Naive thymus-derived CD4-positive, alpha-beta T cell (primary cell): ENCODE results near the gene STX3. TPM values are rescaled to one million over a fixed set of nuclear protein-coding genes. Genes with fewer than 3 reads are reported as not detected.
A peak's percentile ranks its signal among the peaks of the same experiment; 100 is the strongest.

Experiments
- ATAC-seq: fragments of 150-1000 bp; cut with Tn5 transposase; 2 replicates; pipeline ENCODE4 v1.10.0; 2021; ENCODE audit warnings: mild to moderate bottlenecking, moderate library complexity
- CTCF ChIA-PET: fragments of 350-600 bp; sonication (Branson Sonifier 250); formaldehyde crosslinking; loops from one replicate; lab custom pipeline; 2021; ENCODE audit warnings: antibody characterized with exemption; lab: Charles Lee
- POLR2A ChIA-PET: fragments of 350-600 bp; sonication (Branson Sonifier 250); formaldehyde crosslinking; loops from one replicate; lab custom pipeline; 2021; ENCODE audit warnings: antibody characterized with exemption, inconsistent platforms; lab: Charles Lee
- DNase-seq, 9 donors: peaks; one replicate each; pipeline versions ENCODE4 v3.0.0 to v3.0.0-alpha.2; 2020 to 2022; ENCODE audit warnings: mixed read lengths in 1 of 9
- H3K27ac ChIP-seq: one replicate; pipeline ENCODE4 v1.7.0; 2013; ENCODE audit warnings: mild to moderate bottlenecking, low read depth, low read length, moderate library complexity
- H3K27me3 ChIP-seq, 2 donors: one replicate each; pipeline ENCODE4 v1.7.0; 2013; ENCODE audit warnings: low read length in 2 of 2, mild to moderate bottlenecking in 2 of 2, moderate library complexity in 2 of 2; ENCODE audit not compliant: control insufficient read depth in 2 of 2, insufficient read depth in 2 of 2
- H3K36me3 ChIP-seq, 3 experiments: 1 replicate in 2 of 3; 2 replicates in 1 of 3; pipeline ENCODE4 v1.7.0; 2013; ENCODE audit warnings: low read length in 3 of 3, mild to moderate bottlenecking in 3 of 3, moderate library complexity in 1 of 3; ENCODE audit not compliant: insufficient read depth in 3 of 3, control insufficient read depth in 2 of 3
- H3K4me1 ChIP-seq, 2 donors: one replicate each; pipeline ENCODE4 v1.7.0; 2013; ENCODE audit warnings: low read length in 2 of 2, mild to moderate bottlenecking in 2 of 2, moderate library complexity in 1 of 2; ENCODE audit not compliant: control insufficient read depth in 2 of 2, insufficient read depth in 2 of 2
- H3K4me3 ChIP-seq: 2 replicates; pipeline ENCODE4 v1.7.0; 2013; ENCODE audit warnings: mild to moderate bottlenecking, low read length
- H3K9me3 ChIP-seq, 3 experiments: 1 replicate in 2 of 3; 2 replicates in 1 of 3; pipeline ENCODE4 v1.7.0; 2013; ENCODE audit warnings: low read length in 3 of 3; ENCODE audit not compliant: control insufficient read depth in 2 of 3
- H3K27ac Mint-ChIP-seq, 9 donors: one replicate each; pipeline ENCODE4 v1.8.0; 2020 to 2022; ENCODE audit warnings: mixed read lengths in 9 of 9, mild to moderate bottlenecking in 8 of 9, moderate library complexity in 5 of 9, inconsistent platforms in 2 of 9
- H3K27me3 Mint-ChIP-seq, 5 donors: one replicate each; pipeline ENCODE4 v1.8.0; 2021 to 2022; ENCODE audit warnings: mixed read lengths in 5 of 5, mild to moderate bottlenecking in 1 of 5
- H3K36me3 Mint-ChIP-seq, 5 donors: one replicate each; pipeline ENCODE4 v1.8.0; 2020 to 2022; ENCODE audit warnings: mixed read lengths in 5 of 5, mild to moderate bottlenecking in 3 of 5, inconsistent platforms in 1 of 5
- H3K4me1 Mint-ChIP-seq, 7 donors: one replicate each; pipeline ENCODE4 v1.8.0; 2020 to 2022; ENCODE audit warnings: mixed read lengths in 7 of 7, mild to moderate bottlenecking in 3 of 7, inconsistent platforms in 1 of 7
- H3K4me3 Mint-ChIP-seq, 10 donors: one replicate each; pipeline ENCODE4 v1.8.0; 2020 to 2022; ENCODE audit warnings: mild to moderate bottlenecking in 10 of 10, mixed read lengths in 10 of 10, moderate library complexity in 6 of 10, inconsistent platforms in 2 of 10
- H3K9me3 Mint-ChIP-seq, 11 donors: one replicate each; pipeline ENCODE4 v1.8.0; 2020 to 2022; ENCODE audit warnings: mixed read lengths in 11 of 11, mild to moderate bottlenecking in 4 of 11, inconsistent platforms in 1 of 11, moderate library complexity in 1 of 11
- intact Hi-C, 2 donors: fragments of 100-400 bp; cut with micrococcal nuclease; formaldehyde crosslinking; loops; one replicate each; pipeline ENCODE4 v1.15.1; 2023
- polyA plus RNA-seq, 2 donors: library from polyadenylated mRNA; unstranded; fragments of 300-500 nt; fragmentation: Illumina TruSeq; gene quantifications; one replicate each; pipeline ENCODE4 v1.2.3, GENCODE V29; 2021
- total RNA-seq, 6 experiments: library from RNA in 5 of 6; stranded (reverse) in 5 of 6; gene quantifications; 1 replicate in 5 of 6; 2 replicates in 1 of 6; pipeline ENCODE4 v1.2.3 and lab custom pipeline; 2021 to 2026

The STX3 gene
- total and polyA plus RNA-seq, 7 experiments from 2014 or later = 3.5 to 67.4 (median 10.7) TPM

DNA sequence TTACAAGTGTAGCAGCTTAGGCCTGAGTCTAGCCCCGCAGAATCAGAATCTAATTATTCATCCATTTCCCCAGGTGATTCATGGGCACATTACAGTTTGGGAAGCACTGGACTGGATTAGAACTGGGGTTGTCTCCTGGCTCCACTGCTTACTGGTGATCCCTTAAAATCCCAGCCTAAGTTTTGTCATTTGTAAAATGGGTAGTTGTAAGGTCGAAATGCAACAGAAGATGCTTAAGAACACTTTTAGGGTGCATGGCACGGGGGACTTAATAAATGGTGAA is 1.3 kb downstream of the STX3 start:
- peaks cover 0 to 15% (median 0%) of the 10 kb centered on the region in 5 donors for H3K27me3 Mint-ChIP-seq
- peak overlapping the region in 3 of 9 donors; percentile 46 to 69 (median 66) for H3K27ac Mint-ChIP-seq
- peaks cover 0 to 15% (median 0%) of the 10 kb centered on the region in 5 donors for H3K36me3 Mint-ChIP-seq
- Histone ChIP-seq H3K4me3 (no peak overlapping the region), H3K27ac (no peak overlapping the region), H3K36me3 (no peaks in the 10 kb centered on the region), H3K9me3 (no peaks in the 10 kb centered on the region), H3K4me1 (peaks cover 8 to 12% of the 10 kb centered on the region in 2 donors), H3K27me3 (no peaks in the 10 kb centered on the region)
- no peak for DNase-seq
- H3K4me3 Mint-ChIP-seq = peak overlapping the region; percentile 79 to 96 (median 86)
- ChIA-PET POLR2A (interaction anchor here (1.0 to 4.0 kb wide), 3 partner anchors 10 to 46 kb away, joined by 3 to 24 read pairs (median 11); no protein-coding TSS in a partner anchor), CTCF (interaction anchor here (0.5 to 5.5 kb wide), 7 partner anchors 9 to 88 kb away, joined by 3 to 79 read pairs (median 3); partner anchors contain the start of genes MRPL16 and PATL1)
- H3K9me3 Mint-ChIP-seq = no peaks in the 10 kb centered on the region
- no peak for ATAC-seq
- peaks cover 11 to 47% (median 23%) of the 10 kb centered on the region in 7 donors for H3K4me1 Mint-ChIP-seq
- intact Hi-C loops = loop anchor here (2.0 to 10.0 kb wide), 3 partner anchors 86 to 612 kb away; partner anchors contain the start of genes DTX4 (in 1 of the 2) and FAM111A (in 1 of the 2)

DNA sequence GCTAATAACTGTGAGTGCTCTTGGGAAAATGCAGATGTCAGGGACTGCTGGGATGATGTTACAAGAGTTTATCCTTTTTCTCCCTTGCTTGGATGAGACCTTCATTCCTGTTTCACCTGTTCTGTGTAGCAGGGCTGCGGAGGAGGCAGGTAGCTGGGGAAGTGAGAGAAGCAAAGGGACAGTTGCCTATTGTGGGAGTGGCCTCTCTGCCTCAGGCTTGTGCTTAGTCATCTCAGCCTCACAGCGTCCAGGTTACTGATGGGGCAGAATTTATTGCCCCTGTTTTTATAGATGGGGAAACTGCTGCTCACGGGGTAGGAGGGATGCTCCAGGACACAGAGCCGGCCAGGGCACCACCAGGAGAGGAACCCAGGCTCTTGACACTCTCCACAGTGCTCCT is 1.7 kb downstream of the STX3 start:
- ChIA-PET POLR2A (interaction anchor here (2.7 kb wide), 1 partner anchor 16 kb away, joined by 11 read pairs; no protein-coding TSS in a partner anchor), CTCF (interaction anchor here (0.5 to 5.5 kb wide), 6 partner anchors 9 to 54 kb away, joined by 3 to 79 read pairs (median 10); partner anchors contain the start of gene MRPL16)
- no peak overlapping the region for H3K4me3 ChIP-seq
- H3K27ac Mint-ChIP-seq = peak overlapping the region in 3 of 9 donors; percentile 46 to 74 (median 69)
- intact Hi-C loops = loop anchor here (2.0 to 10.0 kb wide), 3 partner anchors 86 to 612 kb away; partner anchors contain the start of genes DTX4 (in 1 of the 2) and FAM111A (in 1 of the 2)
- peaks cover 0 to 15% (median 0%) of the 10 kb centered on the region in 5 donors for H3K27me3 Mint-ChIP-seq
- peak overlapping the region in 8 of 10 donors; percentile 79 to 90 (median 86) for H3K4me3 Mint-ChIP-seq
- DNase-seq (no peak), ATAC-seq (no peak)
- H3K27ac ChIP-seq = no peak overlapping the region
- no peaks in the 10 kb centered on the region for H3K9me3 Mint-ChIP-seq
- H3K36me3 Mint-ChIP-seq = peaks cover 0 to 15% (median 0%) of the 10 kb centered on the region in 5 donors
- H3K36me3 ChIP-seq = no peaks in the 10 kb centered on the region
- peaks cover 8 to 12% of the 10 kb centered on the region in 2 donors for H3K4me1 ChIP-seq
- no peaks in the 10 kb centered on the region for H3K9me3 ChIP-seq
- H3K27me3 ChIP-seq = no peaks in the 10 kb centered on the region
- H3K4me1 Mint-ChIP-seq = peaks cover 11 to 48% (median 23%) of the 10 kb centered on the region in 7 donors

DNA sequence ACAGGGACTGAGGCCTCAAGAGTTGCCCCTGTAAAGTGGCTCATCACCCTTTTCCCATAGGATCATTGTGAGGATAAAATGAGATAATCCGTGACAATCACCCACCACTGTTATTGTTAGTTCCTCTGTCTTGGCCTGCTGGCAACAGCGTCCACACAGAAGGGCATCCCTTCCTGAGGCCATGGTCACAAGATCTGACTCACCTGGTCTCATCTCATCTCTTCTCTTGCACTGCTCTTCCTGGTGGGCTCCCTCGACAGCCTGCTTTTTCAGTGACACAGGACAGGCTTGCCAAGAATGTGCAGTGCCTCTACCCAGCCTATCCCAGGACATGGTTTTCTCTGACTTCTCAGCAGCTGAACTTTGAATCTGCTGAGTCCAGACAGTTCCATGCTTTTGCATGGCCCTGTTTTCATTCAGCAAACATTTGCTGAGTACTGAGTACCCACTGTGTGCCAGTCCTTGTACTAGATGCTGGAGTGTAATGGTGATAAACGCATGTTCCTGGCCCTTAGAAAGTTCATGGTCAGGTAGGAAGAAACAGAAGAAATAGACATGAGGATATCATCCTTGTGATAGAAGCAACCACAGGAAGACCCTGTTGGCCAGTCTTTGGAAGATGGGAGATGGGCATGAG is 3.3 kb downstream of the STX3 start:
- Histone ChIP-seq H3K27me3 (no peaks in the 10 kb centered on the region), H3K9me3 (no peaks in the 10 kb centered on the region), H3K4me3 (no peak overlapping the region), H3K27ac (no peak overlapping the region), H3K4me1 (peaks cover 8 to 12% of the 10 kb centered on the region in 2 donors), H3K36me3 (no peaks in the 10 kb centered on the region)
- Mint-ChIP-seq H3K4me1 (peaks cover 11 to 53% (median 24%) of the 10 kb centered on the region in 7 donors), H3K9me3 (no peaks in the 10 kb centered on the region), H3K27ac (no peak overlapping the region), H3K4me3 (peak overlapping the region in 2 of 10 donors; percentile 2 to 33), H3K27me3 (peaks cover 0 to 15% (median 0%) of the 10 kb centered on the region in 5 donors), H3K36me3 (peaks cover 0 to 22% (median 0%) of the 10 kb centered on the region in 5 donors)
- intact Hi-C loops = loop anchor here in 1 of 2 donors (5.0 to 10.0 kb wide), 2 partner anchors 586 to 614 kb away; partner anchors contain the start of genes DTX4 and FAM111A
- ATAC-seq = no peak
- ChIA-PET POLR2A (interaction anchor here (0.7 kb wide), 1 partner anchor 89 kb away, joined by 4 read pairs; the partner anchor contains the start of gene PATL1), CTCF (no interaction called here)
- no peak for DNase-seq

DNA sequence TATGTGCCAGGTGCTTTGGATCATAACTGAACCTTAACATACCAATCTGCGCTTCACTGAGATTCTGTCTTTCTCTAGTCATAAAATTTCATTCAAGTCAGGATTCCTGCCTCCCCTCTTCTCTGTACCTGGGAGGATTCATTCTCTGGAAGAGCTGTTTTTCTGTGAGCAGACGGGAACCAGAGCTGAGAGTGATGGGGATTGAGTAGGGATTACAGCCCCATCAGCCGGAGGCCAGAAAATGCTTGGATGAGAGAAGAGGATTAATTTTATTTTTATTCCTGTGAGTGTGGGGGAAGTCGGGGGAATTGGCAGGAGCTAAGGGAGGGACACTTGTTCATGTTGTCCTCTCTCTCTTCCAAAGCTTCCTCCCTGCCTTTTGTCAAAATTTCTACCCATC is 4.7 kb downstream of the STX3 start:
- Mint-ChIP-seq H3K9me3 (no peaks in the 10 kb centered on the region), H3K27ac (no peak overlapping the region), H3K27me3 (peaks cover 0 to 12% (median 0%) of the 10 kb centered on the region in 5 donors), H3K36me3 (peaks cover 0 to 22% (median 0%) of the 10 kb centered on the region in 5 donors), H3K4me3 (no peak overlapping the region), H3K4me1 (peaks cover 2 to 52% (median 20%) of the 10 kb centered on the region in 7 donors)
- Histone ChIP-seq H3K9me3 (no peaks in the 10 kb centered on the region), H3K27me3 (no peaks in the 10 kb centered on the region), H3K36me3 (no peaks in the 10 kb centered on the region), H3K4me1 (peaks cover 6 to 8% of the 10 kb centered on the region in 2 donors), H3K27ac (no peak overlapping the region), H3K4me3 (no peak overlapping the region)
- intact Hi-C loops = loop anchor here (5.0 to 10.0 kb wide), 3 partner anchors 585 to 615 kb away; partner anchors contain the start of genes DTX4 (in 2 of the 2) and FAM111A (in 1 of the 2)
- ChIA-PET POLR2A (no interaction called here), CTCF (interaction anchor here (2.5 kb wide), 1 partner anchor 42 kb away, joined by 11 read pairs; no protein-coding TSS in a partner anchor)
- no peak for DNase-seq
- ATAC-seq = no peak

DNA sequence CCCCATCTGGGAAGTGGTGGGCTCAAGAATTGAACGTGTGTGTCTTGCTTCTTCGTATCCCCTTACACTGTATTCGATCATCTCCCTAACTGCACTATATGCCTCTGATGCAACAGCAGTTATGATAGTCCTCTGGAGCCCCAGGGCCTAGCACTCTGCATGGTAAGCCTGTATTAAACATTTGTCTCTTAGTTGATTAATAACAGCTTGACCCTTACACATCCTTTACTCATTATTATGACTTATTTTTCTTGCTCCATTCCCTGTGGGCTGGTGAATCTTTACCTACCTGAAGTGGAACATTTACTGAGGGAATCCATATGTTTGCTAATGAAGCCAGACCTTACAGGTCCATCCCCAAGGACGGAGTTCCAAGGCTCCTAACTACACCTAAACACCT is 5.6 kb downstream of the STX3 start:
- POLR2A ChIA-PET = interaction anchor here (1.9 kb wide), 1 partner anchor 11 kb away, joined by 5 read pairs; no protein-coding TSS in a partner anchor
- Histone ChIP-seq H3K27ac (no peak overlapping the region), H3K27me3 (no peaks in the 10 kb centered on the region), H3K4me1 (peaks cover 4% of the 10 kb centered on the region in 2 donors), H3K36me3 (no peaks in the 10 kb centered on the region), H3K4me3 (no peak overlapping the region), H3K9me3 (no peaks in the 10 kb centered on the region)
- Mint-ChIP-seq H3K9me3 (no peaks in the 10 kb centered on the region), H3K4me1 (peaks cover 5 to 58% (median 25%) of the 10 kb centered on the region in 7 donors), H3K27ac (no peak overlapping the region), H3K36me3 (peaks cover 0 to 25% (median 0%) of the 10 kb centered on the region in 5 donors), H3K27me3 (peaks cover 0 to 15% (median 0%) of the 10 kb centered on the region in 5 donors), H3K4me3 (peak overlapping the region in 1 of 10 donors; percentile 34)
- CTCF ChIA-PET = interaction anchor here (2.5 kb wide), 1 partner anchor 41 kb away, joined by 11 read pairs; no protein-coding TSS in a partner anchor
- no peak for ATAC-seq
- no peak for DNase-seq
- intact Hi-C loops = loop anchor here in 1 of 2 donors (10.0 kb wide), 1 partner anchor 586 kb away; the partner anchor contains the start of gene DTX4

DNA sequence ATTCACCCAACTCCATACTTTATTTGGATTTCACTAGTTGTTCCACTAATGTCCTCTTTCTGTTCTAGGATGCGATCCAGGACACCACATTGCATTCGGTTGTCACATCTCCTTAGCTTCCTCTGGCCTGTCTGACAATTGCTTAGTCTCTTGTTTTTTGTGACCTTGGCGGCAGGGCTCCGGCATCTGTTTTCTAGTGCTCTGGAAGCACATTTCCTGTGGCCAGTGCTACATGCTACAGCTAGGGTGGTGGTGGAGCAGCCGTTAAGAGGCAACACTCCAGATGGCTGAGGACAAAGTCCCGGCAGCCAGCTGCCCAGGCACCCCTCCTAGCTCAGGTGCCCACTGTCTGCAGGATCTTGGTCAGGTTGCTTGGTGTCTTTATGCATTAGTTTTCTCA is 6.8 kb downstream of the STX3 start:
- Histone ChIP-seq H3K4me3 (no peak overlapping the region), H3K36me3 (no peaks in the 10 kb centered on the region), H3K4me1 (peaks cover 10 to 12% of the 10 kb centered on the region in 2 donors), H3K9me3 (no peaks in the 10 kb centered on the region), H3K27ac (no peak overlapping the region), H3K27me3 (no peaks in the 10 kb centered on the region)
- CTCF ChIA-PET = no interaction called here
- H3K36me3 Mint-ChIP-seq = peaks cover 0 to 25% (median 0%) of the 10 kb centered on the region in 5 donors
- POLR2A ChIA-PET = interaction anchor here (1.9 kb wide), 1 partner anchor 10 kb away, joined by 5 read pairs; no protein-coding TSS in a partner anchor
- no peaks in the 10 kb centered on the region for H3K9me3 Mint-ChIP-seq
- DNase-seq = no peak
- H3K4me1 Mint-ChIP-seq = peaks cover 5 to 51% (median 18%) of the 10 kb centered on the region in 7 donors
- intact Hi-C loops = loop anchor here in 1 of 2 donors (10.0 kb wide), 1 partner anchor 587 kb away; the partner anchor contains the start of gene DTX4
- ATAC-seq = no peak
- H3K27me3 Mint-ChIP-seq = peaks cover 0 to 7% (median 0%) of the 10 kb centered on the region in 5 donors
- no peak overlapping the region for H3K27ac Mint-ChIP-seq
- H3K4me3 Mint-ChIP-seq = no peak overlapping the region
